Fibroblast of mammary gland (primary cell): ENCODE results near the gene PGPEP1.

Source experiments
- DNase-seq: peaks from one replicate; pipeline ENCODE4 v3.0.0-alpha.2; 2010; ENCODE audit warnings: low read depth
- H3K4me3 ChIP-seq: 2 replicates; pipeline ENCODE4 v1.5.1; 2011; ENCODE audit warnings: low read depth, mild to moderate bottlenecking, low read length, moderate library complexity; ENCODE audit not compliant: control insufficient read depth
- CTCF ChIP-seq: conservative IDR thresholded peaks from 2 replicates; pipeline ENCODE4 v1.5.1; 2011; ENCODE audit warnings: low read depth, low read length, inconsistent platforms; ENCODE audit not compliant: control insufficient read depth, insufficient read depth

PGPEP1 gene

GRCh38 chr19:18307271-18307681 is 33.1 kb upstream of the PGPEP1 start:
- H3K4me3 ChIP-seq: no peak overlapping the region
- no peak for DNase-seq
- TF ChIP-seq CTCF: no peak

DNA sequence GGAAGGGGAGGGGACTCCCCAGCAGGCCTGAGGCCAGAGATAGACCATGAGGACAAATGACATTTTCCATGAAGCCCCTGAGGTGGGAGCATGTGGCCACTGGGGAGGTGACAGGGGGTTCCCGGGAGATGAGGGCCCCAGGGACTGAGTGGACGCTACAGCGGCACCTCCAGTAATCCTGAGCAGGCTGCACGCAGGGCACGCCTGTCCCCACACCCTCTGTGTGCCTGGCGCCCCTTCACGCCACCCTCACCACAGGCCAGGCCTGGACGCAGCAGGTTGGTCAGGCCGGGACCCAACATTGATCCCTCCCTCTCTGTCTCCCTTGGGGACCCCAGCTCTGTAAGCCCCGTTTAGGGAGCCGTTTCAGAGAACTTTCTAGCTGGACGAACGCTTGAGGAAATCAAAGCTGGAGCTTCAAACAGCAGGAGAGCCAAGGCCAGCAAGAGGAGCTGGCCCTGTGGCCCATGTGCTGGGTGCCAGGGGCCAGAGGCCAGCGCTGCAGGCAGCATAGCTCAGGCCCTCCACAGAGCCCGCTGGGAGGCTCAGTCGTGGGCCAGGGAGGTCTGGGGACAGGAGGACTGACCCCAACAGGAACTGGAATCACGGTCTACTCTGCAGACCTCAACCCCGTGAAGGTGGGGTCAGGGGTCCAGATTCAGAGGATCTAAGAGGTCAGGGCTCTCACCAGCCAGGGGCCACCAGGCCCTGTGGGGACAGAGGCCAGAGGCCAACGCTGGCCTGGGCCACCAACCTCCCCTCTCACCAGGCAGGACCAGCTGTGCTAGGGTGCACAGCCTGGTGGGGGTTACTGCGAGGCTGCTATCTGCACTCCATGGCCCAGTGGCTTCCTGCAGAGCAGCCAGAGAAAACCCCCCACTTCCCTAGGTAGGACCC is 32.1 kb upstream of the PGPEP1 start:
- no peak overlapping the region for H3K4me3 ChIP-seq
- no peak for TF ChIP-seq CTCF
- DNase-seq: no peak

GRCh38 chr19:18308948-18309325 is 31.5 kb upstream of the PGPEP1 start:
- DNase-seq: no peak
- no peak for TF ChIP-seq CTCF
- H3K4me3 ChIP-seq: no peak overlapping the region

DNA sequence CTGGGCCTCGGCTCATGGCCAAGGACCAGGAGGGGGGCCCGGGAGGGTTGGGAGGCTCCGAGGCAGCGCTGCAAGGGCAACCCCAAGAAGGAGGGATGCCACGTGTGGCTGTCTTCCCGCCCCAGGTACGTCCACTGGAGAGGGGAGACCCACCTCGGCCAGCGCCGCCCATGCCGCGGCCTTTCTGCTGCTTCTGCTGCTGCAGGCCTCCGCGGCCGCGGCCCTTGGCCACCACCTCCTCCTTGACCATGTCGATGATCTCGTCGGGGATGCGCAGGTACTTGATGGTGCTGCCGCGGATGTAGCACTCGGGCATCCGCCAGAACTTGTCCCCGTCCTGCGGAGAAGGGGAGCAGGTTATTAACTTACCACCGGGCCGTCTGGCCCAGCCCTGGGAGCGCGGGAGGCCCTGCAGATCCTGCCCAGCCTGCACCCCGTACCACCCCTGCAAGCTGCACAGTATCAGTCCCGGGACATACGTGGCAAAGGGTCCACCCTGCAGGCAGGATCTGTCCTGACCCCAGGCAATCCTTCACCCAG is 30.8 kb upstream of the PGPEP1 start:
- DNase-seq: no peak
- TF ChIP-seq CTCF: no peak
- H3K4me3 ChIP-seq: no peak overlapping the region

GRCh38 chr19:18310118-18310909 is 30.1 kb upstream of the PGPEP1 start:
- no peak for DNase-seq
- TF ChIP-seq CTCF: no peak
- H3K4me3 ChIP-seq: no peak overlapping the region

DNA sequence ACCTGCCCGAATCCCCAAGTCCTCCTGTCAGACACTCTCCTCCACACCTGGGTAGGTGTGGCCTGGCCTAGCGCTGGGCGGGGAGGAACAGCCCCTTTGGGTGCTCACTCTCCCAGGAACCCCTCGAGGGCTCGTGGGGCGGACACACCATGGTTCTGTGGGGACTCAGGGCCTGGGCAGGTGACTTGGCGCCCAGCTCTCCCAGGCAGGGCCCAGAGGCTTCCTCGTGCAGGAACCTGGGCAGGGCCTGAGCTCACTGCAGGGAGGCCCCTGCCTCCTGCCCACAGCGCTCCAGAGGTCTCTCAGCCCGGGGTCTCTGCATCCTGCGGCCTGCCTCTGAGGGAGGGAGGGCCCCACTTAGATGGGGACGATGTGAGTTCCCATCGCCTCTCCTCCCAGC is 29.4 kb upstream of the PGPEP1 start:
- no peak for DNase-seq
- H3K4me3 ChIP-seq: no peak overlapping the region
- no peak for TF ChIP-seq CTCF
